ENCODE data around the gene MCF2L2.

The MCF2L2 gene

DNA sequence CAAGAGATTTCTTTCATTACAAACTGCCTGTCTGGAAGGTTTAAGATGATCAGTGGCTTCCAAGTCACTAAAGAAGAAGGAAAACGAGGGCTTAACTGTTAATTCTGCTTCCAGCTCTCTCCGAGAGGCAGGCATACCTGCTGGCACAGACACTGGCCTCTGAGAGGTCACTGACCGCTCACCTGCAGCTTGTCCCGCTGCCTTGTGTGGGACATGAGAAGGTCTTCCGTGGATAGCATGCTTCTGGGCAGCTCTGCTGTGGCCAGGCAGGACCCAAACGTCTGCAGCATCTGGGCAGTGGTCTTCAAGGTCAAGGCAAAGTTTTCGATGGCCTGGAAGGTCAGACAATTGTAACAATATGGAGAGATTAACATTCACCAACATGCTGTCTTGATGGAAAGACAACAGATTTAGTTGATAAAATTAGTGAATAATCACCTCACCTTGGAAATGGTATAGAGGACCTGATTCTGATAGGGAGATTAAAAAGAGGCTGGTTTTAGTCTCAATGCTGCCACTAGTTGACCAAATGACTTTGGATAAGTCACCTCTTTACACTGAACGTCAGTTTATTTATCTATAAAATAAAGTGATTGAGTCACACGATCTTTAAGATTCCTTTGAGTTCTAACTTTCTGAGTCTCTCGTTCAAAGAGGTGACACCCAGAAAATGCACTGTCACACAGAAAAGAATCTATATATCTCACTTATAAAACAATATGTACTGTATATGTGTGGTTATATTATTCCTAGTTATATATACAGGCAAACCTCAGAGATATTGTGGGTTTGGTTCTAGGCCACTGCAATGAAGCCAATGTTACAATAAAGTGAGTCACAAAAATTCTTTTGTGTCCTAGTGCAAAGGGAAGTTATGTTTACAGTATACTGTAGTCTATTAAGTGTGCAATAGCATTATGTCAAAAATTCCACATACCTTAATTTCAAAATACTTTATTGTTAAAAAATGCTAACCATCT, 110.2 kb downstream of the MCF2L2 start:
- peak; percentile 45 for DNase-seq

DNA sequence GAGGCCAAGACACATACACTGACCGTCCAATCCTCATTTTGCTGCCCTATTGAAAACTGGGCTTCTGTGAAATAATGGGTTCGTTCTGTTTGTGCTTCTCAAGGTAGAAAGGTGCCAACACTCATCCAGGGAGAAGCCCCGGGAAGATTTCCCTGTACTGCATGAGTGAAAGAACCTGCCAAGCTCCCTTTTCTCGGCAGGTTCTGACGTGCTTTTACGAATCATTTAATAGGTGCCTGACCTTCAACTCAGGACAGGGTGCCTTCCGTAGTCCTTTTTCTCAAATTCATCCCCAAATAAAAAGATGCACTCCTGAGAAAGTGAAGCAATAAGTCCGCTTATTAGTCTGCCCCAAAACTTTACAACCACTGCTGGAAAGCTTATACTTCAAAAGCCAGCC, 111.1 kb downstream of the MCF2L2 start:
- no peak for DNase-seq

DNA sequence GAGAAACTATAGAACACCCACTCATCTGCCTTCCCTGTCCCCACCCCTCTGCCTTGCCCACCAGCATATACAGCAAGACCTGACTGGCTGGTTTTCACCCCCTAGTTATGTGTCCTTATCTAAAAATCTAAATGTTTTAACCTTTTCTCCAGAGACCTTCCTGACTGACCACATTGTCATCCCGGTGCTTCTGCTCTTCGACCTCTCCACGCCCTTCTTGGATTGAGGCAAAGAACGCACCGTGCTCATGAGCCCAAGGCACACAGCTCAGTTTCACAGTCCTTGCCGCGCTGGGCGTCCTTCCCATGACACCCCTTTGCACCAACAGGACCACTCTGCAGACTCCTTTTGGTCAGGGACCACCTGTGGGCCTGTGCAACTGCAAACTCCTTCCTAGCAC, 112.7 kb downstream of the MCF2L2 start:
- no peak for DNase-seq

DNA sequence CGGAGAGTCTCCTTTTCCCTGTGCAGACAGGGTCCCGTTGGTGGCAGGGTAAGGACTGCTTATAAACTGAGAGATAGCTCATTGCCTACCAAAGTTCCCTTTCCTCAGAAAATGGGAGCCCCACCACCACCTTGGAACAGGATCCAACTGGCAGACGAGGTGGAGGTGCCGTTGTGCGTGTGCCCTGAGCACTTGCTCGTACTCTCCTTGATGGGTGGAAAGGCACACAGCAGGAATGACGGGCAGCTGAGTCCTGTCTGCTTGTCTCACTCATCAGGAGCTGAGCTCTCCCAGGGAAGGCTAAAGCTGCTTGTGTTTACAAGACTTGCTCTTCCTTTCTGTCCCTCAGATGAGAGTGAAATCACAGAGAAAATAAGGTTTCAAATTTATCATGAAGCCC, 114.7 kb downstream of the MCF2L2 start:
- DNase-seq = no peak

DNA sequence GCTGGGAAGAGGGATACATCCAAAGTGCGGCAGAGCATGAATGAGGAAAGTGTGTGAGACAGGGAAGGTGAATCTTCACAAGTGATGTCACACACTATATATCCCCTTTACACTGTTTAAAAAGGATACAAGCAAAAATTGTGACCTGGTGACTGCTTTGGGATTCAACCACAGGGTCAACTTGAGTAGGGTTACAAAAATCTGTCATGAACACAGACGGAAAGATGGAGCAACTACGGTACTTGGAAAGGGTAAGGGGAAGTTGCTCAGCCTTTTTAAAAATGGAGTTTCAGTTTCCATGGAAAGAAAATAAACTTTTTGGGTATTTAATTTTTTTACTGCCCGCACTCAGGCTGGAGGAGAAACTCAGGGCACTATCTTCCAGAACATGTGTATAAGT, 115.1 kb downstream of the MCF2L2 start:
- no peak for DNase-seq

DNA sequence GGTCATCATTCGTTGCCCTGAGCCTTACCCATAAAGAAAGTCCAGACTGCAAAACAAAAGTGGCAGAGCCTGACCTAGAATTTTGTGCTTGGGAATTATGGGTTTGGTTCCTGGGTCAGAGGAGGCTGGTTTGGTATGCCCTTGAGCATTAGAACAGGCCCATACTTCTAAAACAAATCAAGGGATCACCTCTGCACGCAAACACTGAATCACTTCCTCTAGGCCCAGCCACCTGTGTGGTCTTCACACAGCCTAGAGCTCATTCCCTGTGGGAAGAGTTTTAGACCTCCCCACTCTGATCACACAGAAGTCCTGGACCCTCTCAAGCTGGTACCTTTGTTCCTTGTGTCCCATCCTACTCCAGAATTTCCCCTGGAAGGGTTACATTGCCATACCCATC, 116.0 kb downstream of the MCF2L2 start:
- DNase-seq = no peak

DNA sequence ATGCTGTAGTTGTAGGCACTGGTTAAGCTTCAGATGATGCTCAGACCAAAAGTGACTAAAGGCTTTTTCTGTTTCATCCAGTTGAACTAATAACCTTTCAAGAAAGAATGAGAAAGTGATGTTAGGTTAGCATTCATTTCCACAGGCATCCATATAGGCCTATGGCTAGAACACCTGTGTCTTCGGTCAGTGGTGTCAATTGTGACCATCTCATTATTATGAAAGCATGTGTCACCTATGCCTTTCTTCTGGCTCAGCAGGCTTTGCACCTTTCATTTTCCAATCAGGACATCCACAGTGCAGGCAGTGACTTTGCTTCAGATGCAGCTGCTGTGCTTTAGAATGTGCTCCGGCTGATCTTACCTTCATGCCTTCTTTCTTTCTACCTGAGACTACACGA, 117.5 kb downstream of the MCF2L2 start:
- no peak for DNase-seq

DNA sequence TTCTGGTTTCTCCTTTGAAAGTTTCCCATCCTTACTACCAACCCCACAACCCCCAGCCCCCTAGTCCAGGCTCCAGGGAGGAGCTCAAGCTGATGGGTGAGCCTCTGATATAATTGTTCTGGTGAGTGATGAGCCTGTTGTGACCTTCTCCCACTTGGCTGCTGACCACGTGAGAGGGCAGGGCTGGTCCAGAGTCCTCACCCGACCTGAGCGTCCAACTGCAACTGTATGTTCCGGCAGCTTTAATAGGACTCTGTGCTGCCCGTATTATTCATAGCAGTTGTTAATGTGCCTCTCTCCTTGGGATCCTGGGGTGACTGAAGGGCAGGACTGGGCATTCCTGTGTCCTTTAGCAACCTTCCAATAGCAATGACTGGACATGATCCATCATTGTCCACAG, 119.1 kb downstream of the MCF2L2 start:
- DNase-seq = no peak

DNA sequence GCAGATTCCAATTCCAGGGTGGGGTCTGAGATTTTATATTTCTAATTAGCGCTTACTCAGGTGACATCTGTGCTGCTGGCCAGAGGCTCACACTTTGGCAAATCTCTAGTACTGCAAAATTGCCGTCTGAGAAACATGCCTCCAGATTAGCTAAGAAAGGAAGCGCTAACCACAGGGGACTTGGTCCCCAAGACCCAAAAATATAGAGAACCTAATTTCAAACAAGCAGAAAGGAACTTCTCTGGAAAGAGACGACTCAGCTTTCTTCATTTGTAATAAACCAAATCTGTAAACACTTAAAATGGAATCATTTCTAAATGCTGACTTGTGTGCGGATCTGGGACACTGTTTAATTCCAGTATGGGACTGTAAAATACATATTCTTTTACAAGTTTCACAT, 119.7 kb downstream of the MCF2L2 start:
- no peak for DNase-seq

DNA sequence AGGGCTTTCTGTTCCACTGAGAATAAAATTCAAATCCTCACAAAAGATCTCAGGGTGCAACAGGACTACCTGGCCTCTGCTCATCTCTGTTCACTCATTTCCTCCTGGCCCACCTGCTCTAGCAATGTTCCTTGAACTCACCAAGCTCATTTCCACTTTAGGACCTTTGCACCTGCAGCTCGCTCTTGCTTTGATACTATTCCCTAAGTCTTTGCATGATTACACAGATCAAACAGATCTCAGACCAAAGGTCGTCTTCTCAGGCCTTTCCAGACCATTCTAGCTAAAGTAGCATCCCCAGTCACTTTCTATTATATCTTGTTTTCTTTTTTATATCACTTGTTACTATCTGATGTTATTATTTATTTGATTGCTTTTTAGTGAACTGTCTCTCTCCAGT, 120.7 kb downstream of the MCF2L2 start:
- no peak for DNase-seq

DNA sequence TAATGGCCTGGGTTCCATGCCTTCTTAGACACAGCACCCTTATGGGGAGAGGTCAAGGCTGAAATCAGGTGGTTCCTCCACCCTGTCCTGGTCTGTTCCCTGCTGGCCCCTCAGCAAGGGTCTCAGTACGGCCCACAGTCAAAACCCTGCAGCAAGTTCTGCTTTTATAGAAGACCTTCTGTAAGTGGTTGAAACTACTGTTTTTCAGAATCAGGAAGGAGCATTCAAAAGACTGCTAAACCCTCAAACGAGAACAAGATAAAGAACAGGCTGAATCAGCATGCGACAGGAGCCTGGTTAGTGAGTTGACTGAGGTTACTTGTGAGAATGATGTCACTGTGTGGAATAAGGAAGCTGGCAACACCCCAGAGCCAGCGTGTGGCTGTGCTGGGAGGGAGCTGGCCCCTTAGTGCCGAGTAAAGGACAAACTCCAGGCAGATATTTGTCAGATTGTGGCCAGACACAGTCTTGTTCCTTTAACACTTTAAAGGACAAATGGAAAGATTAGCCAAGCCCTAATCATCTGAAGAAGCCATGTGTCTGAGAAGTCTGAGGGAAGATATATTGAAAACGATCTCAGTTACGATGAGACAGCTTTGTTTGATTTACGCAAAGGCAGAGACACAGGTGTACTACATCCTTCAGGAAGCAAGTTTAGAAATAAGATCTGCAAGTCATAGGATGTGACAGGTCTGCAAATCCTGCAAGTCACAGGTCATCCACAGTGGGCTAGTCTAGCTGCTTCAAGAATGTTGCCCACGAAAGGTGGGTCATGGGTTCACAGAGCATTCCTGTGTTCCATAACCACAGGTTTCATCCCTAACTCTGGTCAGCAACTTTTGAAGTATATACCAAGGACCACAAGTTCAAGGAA, 121.4 kb downstream of the MCF2L2 start:
- peak; percentile 52 for DNase-seq

DNA sequence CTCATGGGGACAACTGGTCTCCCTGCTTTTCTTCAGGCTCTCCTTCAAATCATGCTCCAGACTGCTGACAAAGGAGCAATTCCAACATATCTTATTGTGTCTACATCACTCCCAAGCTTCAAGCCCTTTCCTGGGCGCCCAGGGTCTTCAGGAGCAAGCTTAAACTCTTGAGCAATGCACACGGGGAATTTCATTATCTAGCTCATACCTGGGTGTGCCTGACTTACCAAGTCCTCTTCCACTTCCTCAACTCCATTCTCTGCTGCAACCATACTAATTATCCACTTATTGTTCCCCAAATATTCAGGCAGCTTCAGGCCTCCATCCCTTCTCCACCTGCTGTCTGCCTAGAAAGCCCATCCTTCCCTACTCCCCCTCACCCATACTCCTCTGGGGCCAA, 124.7 kb downstream of the MCF2L2 start:
- no peak for DNase-seq

DNA sequence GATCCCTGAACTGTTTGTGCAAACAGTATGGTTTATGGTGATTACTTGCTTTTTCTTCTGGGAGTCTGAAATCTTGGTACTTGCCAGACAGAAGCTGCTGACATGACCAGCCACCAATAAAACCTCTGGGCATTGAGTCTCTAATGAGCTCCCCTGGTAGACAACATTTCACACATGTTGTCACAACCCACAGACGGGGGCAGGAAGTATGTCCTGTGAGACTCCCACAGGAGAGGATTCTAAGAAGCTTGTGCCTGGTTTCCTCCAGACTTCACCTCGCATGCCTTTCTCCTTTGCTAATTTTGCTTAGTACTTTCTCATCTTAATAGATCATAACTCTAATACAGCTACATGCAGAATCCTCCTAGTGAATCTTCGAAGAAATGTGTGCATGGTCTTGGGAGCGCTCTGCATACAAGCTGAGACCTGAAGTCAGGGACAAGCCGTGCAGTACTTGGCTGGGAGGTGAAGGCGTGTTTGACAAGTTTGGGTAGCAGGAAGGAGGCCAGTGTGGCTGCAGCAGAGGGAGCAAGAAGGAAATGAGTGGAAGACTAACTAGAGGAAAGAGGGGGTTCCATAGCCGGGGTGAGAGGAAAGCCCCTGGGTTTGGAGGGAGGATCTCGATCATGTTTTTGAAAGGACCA, 126.4 kb downstream of the MCF2L2 start:
- no peak for DNase-seq

DNA sequence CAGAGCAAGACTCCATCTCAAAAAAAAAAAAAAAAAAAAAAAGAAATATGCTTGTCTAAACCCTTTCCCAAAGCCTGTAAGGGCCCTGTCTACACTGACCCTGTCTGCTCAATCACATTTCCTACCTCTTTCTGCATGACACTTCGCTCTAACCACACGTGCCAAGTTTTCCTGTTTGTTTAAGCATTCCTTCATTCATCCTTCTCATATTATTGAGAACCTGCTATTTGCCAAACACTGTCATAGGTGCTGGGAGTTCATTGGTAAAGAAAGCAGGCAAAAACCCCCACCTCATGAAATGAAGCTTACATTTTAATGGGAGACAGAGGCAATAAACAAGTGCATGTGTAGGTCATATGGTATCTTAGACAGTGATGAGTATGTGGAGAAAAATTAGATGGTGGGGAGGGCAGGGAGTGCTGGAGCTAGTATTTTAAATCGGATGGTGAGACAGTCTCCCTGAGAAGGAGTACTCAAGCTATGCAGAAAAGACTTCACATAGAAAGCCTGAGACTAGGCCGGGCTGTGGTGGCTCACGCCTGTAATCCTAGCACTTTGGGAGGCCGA, 127.3 kb downstream of the MCF2L2 start:
- peak; percentile 43 for DNase-seq

DNA sequence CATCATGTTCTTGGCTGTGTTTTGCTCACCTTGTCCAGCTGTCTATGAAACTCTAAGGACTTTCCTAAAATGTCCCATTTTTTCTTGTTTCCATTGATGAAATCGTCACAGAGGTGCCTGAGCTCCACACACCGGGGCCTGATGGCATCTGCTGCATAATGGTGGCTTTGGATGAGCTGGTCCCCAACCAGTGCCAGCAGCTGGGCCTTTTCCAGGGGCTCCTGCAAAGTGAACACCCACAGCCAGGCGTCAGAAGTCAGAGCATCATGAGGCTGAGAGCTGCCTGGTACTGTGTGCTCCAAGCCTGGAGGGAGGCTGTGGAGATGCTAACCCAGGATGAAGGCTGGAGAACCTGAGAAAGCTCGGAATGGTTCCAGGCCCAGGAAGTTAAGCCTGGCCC, 128.4 kb downstream of the MCF2L2 start:
- DNase-seq = no peak

DNA sequence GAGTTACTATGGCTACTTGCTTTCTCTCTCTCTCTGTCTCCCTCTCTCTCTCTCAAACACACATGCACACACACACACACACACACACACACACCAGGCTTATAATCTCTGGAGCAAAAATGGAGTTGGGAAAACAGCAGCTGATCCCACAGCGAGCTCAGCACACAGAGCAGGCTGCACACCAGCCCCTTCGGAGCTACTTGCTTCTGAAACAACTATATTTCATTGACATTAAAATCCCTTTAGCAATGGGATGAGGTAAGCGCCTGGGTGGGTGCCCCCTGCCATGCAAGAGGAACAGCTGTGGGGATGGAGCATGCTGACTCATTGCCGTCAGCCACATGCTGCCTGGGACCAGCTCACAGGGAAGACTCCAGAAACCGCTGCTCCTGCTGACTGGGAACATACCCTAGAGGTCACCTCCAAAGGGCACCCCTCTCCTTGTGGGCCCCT, 129.7 kb downstream of the MCF2L2 start:
- DNase-seq = peak; percentile 89

DNA sequence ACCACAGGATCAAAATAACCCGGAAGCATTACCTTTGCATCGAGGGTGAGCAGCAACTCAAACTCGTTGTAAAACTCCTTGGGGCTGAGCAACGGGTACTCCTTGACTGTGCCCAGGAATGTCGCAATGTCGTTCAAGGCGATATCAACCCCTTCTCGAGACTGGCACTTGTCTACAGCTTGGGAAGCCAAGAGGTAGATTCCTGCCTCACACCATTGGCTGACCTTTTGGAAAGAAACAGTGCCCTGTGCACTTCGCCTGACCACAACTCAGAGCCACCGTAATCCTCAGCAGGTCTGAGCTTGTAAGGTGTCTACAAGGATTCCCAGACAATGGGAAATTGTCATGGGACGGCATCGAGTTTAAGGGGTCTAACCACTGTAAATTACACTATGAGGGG, 131.5 kb downstream of the MCF2L2 start:
- no peak for DNase-seq

DNA sequence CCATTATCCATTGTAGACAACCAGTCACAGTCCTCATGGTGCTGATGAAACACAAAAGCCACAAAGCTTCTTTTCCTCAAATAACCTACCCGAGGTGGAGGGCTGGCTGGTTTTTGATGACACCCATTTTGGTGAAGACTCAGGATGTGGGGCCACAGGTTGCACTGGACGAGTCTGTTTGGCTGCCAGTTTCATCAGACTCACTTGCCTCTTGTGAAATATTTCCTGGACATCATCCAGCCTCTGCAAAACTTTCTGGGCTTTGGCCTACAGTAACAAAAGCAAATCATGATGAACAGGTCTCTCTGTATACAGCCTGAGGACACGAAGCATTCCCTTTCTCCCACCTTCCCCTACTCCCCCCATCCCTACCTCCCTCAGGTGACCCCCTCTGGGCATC, 133.2 kb downstream of the MCF2L2 start:
- peak; percentile 89 for DNase-seq

DNA sequence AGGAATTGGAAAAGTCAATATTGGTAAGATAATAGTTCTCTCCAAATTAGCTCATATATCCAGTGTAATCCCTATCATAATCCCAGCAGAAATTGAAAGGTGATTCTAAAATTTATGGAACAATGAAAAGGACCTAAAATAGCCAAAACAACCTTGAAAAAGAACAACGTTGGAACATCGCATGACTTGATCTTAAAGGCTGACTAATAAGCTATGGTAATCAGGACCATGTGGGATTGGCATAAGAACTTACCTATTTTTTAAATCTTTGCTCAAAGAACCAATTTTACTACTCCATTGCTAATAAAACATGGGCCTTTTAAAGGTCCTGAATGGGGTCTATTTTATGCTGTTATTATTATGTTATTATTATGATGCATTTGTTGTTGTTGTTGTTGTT, 134.5 kb downstream of the MCF2L2 start:
- no peak for DNase-seq

DNA sequence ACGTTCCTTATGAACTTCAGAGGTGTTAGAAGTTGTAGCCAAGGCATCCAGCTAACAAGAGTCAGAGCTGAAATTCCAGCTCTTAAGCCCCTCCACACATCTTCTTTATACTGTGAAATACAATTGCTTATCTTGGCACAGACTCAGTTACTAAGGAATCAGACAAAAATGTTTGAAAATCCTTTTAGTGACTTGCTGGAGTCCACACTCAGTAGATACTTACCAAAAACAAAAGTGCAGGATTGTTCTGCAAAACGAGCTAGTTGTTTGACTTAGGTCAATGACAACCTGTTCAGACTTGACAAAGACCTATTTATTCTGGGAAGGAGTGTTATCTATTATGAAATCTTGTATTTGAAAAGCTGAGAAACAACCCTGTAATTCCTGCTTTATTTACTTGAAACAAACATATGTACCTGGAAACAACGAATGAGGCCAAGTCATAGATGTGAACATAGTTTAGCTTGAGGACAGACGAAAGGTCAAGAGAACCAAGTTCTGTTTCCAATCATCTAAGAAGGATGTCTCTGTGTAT, 136.9 kb downstream of the MCF2L2 start:
- peak; percentile 73 for DNase-seq

DNA sequence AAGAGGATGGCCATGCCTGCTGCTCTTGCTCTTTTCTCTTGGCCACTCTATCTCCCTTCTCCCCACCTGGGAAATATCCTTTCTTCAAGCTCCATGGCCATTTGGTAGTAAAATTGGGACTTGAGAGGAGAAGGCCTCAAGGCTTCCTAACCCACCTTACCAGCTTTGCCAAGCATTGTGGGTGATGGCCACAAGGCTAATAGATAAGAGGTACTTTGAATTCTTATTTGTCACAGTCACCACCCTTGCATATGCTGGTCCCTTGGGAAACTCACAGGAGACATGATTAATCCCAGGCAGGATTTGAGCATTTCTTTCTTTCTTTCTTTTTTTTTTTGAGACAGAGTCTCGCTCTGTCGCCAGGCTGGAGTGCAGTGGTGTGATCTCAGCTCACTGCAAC, 138.2 kb downstream of the MCF2L2 start:
- DNase-seq = no peak

DNA sequence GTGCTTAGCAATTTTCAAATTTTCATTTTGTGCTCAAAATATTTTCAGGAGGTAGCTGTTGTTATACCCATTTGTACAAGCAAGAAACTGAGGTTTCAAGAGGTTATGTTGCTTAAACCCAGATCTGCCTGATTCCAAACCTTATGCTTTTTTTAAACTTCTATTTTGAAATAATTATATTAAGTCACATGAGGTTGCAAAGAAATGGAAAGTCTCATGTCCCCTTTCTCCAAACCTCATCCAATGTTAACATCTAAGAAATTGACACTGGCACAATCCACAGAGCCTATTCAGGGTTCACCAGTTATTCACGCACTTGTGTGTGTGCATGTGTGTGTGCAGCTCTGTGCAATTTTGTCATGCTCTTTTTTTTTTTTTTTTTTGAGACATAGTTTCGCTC, 140.3 kb downstream of the MCF2L2 start:
- no peak for DNase-seq
